EL (cell line): ENCODE results near the gene PLEKHJ1.
A peak's percentile ranks its signal among the peaks of the same experiment; 100 is the strongest.

Source experiments
- DNase-seq: peaks from one replicate; pipeline ENCODE4 v3.0.0-alpha.2; 2016

Gene PLEKHJ1

DNA sequence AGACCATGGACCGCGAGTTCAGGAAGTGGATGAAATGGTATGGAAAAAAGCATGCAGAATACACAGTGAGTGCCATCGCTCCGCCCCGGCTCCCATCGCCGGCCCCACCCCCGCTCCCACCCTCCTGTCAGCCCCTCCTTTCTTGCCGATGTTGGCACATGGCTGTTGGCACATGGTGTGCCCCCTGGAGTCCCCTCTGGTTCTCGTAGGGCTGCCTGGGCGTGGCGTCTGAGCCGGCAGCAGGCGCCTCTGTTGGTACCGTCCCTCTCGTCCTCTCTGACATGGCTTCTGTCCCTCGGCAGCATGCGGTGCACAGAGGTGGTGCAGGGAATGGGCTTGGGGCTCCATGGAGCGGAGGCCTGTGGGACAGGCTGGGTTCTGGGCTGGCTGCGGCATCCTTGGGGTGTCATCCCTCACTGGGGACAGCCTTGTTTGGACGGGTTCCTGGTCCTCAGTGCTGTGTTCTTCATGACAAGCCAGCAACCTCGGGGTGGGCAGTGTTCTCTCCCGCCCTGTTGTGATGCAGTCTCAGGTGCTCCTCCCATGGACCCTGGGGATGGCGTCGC is 41.5 kb downstream of the PLEKHJ1 start:
- DNase-seq: no peak

DNA sequence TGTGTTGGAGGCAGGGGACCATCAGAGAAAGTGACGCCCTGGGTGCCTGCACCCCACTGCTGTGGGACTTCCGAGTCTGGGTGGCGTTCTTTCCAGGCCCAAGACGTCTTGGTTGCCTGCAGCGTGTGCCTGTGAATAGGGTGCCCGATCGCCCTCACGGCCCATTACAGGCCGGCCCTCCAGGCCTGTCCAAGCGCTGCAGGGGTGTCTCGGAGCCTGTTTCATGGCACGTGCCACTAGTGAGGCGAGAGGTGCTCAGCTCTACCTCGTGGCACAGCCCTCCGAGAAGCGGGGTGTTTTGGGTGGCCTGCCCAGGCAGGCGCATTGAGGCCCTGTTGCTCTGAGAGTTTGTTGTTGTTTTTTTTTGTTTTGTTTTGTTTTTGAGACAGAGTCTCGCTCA is 42.3 kb downstream of the PLEKHJ1 start:
- DNase-seq: no peak

DNA sequence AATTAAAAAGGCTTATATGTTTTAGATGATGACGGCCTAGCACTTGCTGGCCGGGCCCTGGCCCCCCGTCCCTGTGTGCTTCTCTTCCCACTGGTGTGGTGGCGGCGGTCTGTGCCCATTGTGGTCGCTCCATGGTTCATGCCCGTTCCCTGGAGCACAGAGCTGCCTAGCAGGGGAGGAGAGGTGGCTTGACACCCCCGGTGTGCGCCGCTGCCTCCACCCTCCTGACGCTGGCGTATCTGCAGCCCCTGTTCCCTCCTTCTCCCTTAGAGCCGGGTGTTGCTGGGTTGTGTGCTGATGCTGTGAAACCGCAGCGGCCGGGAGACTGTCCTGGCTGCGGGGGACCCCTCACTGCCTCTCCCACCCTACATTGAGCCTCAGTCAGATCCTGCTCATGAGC is 43.3 kb downstream of the PLEKHJ1 start:
- DNase-seq: no peak

DNA sequence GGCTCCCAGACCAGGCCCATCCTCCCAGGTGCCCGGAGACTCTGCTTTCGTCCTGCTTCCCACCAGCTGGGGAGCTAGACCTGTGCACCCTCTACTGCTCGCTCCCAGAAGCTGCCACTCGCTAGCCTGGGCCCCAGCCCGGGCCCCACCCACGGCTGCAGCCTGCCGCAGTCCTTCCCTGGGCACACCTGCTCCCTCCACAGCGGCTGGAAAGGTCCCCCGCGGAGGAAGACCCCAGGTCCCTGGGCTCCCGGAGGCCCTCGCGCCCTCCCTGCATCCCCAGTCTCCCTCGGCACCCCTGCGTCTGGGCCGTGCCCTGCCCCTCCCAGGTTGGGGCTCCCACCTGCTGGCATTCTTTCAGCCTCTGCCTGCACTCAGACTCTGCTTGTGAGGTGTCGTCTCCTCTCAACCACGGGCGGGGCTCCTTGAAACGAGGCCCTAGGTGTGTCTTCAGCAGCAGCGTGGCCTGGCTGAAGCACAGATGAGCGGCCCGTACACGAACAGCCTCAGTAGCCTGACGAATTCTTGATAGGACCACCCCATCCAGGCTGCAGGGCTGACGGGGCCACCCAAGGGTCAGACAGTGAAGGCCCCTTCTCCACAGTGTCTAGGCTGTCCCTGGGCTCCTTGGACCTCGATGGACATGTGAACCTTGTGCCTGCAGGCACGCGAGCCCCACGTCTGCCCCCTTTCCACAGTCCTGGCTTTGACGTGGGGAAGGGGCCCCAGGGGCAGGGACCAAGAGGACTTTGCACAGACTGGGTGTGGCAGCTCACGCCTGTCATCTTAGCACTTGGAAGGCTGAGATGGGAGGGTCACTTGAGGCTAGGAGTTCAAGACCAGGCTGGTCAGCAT is 44.4 kb downstream of the PLEKHJ1 start:
- no peak for DNase-seq

DNA sequence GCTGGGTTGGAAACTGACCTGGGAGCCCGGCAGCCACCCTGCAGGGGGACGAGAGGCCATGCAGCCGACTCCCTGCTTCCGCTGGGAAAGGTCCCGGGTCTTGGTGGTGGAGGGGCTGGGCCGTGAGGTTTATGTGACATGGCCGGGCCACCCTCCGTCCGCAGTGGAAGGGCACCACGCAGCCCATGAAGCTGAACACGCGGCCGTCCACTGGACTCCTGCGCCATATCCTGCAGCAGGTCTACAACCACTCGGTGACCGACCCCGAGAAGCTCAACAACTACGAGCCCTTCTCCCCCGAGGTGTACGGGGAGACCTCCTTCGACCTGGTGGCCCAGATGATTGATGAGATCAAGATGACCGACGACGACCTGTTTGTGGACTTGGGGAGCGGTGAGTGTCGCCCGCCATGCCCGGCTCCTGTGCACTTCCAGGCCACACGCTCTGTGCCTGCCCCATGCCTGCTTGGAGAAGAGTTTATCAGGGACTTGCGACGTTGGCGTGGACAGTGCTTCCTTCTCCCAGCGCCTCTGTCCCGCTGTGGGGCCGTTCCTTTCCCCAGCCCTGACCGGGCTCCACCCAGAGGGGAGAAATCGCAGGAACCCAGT is 45.2 kb downstream of the PLEKHJ1 start:
- DNase-seq: no peak

GRCh38 chr19:2189880-2190279 is 46.2 kb downstream of the PLEKHJ1 start:
- DNase-seq: no peak

- peak; percentile 46 for DNase-seq
Measured at GRCh38 chr19:2188708-2189385, 47.3 kb downstream of the PLEKHJ1 start.

GRCh38 chr19:2187159-2187558 is 49.0 kb downstream of the PLEKHJ1 start:
- no peak for DNase-seq

DNA sequence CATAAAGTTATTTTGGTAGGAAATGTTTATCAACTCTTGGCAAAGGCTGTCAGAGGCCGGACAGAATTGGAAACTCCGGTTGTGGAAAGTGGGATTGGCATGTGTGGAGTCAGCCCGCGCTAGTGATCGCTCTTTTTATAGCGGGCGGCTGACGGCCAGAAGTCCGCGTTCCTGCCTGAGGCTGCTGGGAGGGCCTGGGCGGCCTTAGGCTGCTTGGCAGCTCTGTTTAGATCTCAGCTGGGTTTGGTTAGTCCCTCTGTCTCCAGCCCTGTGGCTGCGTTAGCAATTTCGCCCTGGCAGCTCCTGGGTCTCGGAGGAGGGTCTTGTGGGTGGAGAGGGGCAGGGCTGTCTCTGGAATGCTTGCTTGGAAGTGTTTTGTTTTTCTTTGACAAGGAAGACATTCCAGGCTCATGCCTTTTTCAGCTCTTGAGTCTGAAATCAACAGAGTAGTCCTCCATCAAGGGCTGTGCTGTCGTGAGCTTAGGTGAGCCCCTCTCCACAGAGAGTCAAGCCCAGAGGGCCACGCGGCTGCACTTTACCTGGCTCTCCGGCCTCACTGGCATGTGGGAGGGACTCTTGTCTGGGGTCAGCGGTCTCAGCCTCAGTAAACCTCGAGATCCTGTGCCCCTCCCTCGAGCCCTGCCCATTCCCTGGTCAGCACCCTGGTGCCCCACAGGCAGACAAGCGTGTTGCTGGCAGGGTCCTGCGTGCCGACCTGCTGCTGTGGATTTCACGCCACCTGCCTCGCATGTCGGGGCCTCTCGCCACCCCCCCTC is 49.9 kb downstream of the PLEKHJ1 start:
- DNase-seq: peak; percentile 94

GRCh38 chr19:2185734-2186070 is 50.4 kb downstream of the PLEKHJ1 start:
- DNase-seq: no peak

DNA sequence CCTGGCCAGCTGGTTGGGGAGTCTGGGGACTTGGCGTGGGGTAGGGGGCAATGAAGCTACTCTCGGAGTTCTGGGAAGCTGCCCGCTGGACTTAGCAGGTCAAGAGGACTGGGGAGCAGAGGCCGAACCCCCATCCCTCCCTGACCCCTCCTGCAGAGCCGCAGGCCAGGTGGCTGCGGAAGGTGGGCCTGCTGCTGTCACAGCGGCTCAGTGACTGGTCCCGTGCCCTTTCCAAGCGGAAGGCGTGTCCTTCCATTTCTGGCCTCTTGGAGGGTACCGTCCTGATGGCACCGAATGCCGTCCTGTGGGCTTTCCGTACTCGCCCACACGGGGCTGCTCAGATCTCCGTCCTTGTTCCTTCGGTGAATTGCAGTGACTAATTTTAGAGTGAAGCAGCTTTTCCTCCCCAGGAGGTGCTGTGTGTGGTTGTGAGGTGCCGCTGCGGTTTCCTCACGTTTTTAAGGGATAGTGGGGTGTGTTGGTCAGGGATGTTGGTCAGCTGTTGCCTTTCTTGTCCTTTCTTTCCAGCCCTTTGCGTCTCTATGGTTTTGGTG is 51.6 kb downstream of the PLEKHJ1 start:
- no peak for DNase-seq
